GM18867 (cell line): ENCODE measurements around the gene UBE2QL1.

Experiments
- ATAC-seq: cut with Tn5 transposase; IDR thresholded peaks from one replicate; pipeline ENCODE4 v1.9.1; 2021; ENCODE audit warnings: mild to moderate bottlenecking, moderate library complexity; ENCODE audit not compliant: unreplicated experiment

UBE2QL1 gene

GRCh38 chr5:6522923-6523322 is 74.3 kb downstream of the UBE2QL1 start:
- no peak for ATAC-seq

GRCh38 chr5:6525422-6525821 is 76.8 kb downstream of the UBE2QL1 start:
- no peak for ATAC-seq

- ATAC-seq: no peak
These were observed 77.3 kb downstream of the UBE2QL1 start for GRCh38 chr5:6525910-6526309.

GRCh38 chr5:6527749-6528455 is 79.2 kb downstream of the UBE2QL1 start:
- no peak for ATAC-seq

GRCh38 chr5:6535594-6535993 is 86.9 kb downstream of the UBE2QL1 start:
- ATAC-seq: no peak

GRCh38 chr5:6539060-6539459 is 90.4 kb downstream of the UBE2QL1 start:
- no peak for ATAC-seq

GRCh38 chr5:6540111-6540827 is 91.6 kb downstream of the UBE2QL1 start:
- ATAC-seq: no peak

GRCh38 chr5:6541256-6542013 is 92.8 kb downstream of the UBE2QL1 start:
- no peak for ATAC-seq

GRCh38 chr5:6542421-6543345 is 94.0 kb downstream of the UBE2QL1 start:
- no peak for ATAC-seq

GRCh38 chr5:6543346-6543730 is 94.7 kb downstream of the UBE2QL1 start:
- no peak for ATAC-seq

- ATAC-seq: no peak
These were observed 95.3 kb downstream of the UBE2QL1 start for GRCh38 chr5:6543830-6544560.
